ENCODE measurements around the gene RNU6-1. TPM values are rescaled to one million over a fixed set of nuclear protein-coding genes. Genes with fewer than 3 reads are reported as not detected.
A peak's percentile ranks its signal among the peaks of the same experiment; 100 is the strongest.

RNU6-1 gene
- total RNA-seq, 1 experiment from 2014 or later = not detected

- no peak overlapping the region for H3K4me3 Mint-ChIP-seq (ENCODE audit: low read depth, unreplicated experiment)
- no peak overlapping the region for H3K27ac Mint-ChIP-seq (ENCODE audit: unreplicated experiment)
- TF ChIP-seq CTCF (IDR thresholded peaks at IDR 0.05; ENCODE audit: unreplicated experiment) = peak; percentile 49
- no TSS peak for BruUV-seq (replicated peaks)
- H3K36me3 Mint-ChIP-seq (ENCODE audit: insufficient read depth, unreplicated experiment) = peaks cover 39% of the 10 kb centered on the region
- intact Hi-C loops (cut with micrococcal nuclease; ENCODE audit: unreplicated experiment) = loop anchor here (5.0 to 10.0 kb wide), 4 partner anchors 452 to 892 kb away; no protein-coding TSS in a partner anchor
- DNase-seq = no peak
- H3K9me3 Mint-ChIP-seq (ENCODE audit: low read depth, unreplicated experiment) = no peaks in the 10 kb centered on the region
- CTCF ChIA-PET = interaction anchor here (1.7 kb wide), 1 partner anchor 380 kb away, joined by 7 read pairs; no protein-coding TSS in a partner anchor
- H3K4me1 Mint-ChIP-seq (ENCODE audit: low read depth, unreplicated experiment) = peaks cover 38% of the 10 kb centered on the region
- peaks cover 60% of the 10 kb centered on the region for H3K27me3 Mint-ChIP-seq (ENCODE audit: unreplicated experiment)
These were observed 3.4 kb downstream of the RNU6-1 start for GRCh38 chr15:67836477-67836876.

GRCh38 chr15:67836134-67836455, 3.8 kb downstream of the RNU6-1 start:
- intact Hi-C loops (cut with micrococcal nuclease; ENCODE audit: unreplicated experiment) = loop anchor here (5.0 to 10.0 kb wide), 4 partner anchors 451 to 891 kb away; no protein-coding TSS in a partner anchor
- H3K27ac Mint-ChIP-seq (ENCODE audit: unreplicated experiment) = no peak overlapping the region
- H3K27me3 Mint-ChIP-seq (ENCODE audit: unreplicated experiment) = peaks cover 64% of the 10 kb centered on the region
- no peaks in the 10 kb centered on the region for H3K9me3 Mint-ChIP-seq (ENCODE audit: low read depth, unreplicated experiment)
- no TSS peak for BruUV-seq (replicated peaks)
- CTCF ChIA-PET = interaction anchor here (1.7 kb wide), 1 partner anchor 379 kb away, joined by 7 read pairs; no protein-coding TSS in a partner anchor
- H3K36me3 Mint-ChIP-seq (ENCODE audit: insufficient read depth, unreplicated experiment) = peaks cover 37% of the 10 kb centered on the region
- no peak for DNase-seq
- H3K4me1 Mint-ChIP-seq (ENCODE audit: low read depth, unreplicated experiment) = peaks cover 35% of the 10 kb centered on the region
- peak overlapping the region; percentile 66 for H3K4me3 Mint-ChIP-seq (ENCODE audit: low read depth, unreplicated experiment)
- no peak for TF ChIP-seq CTCF (IDR thresholded peaks at IDR 0.05; ENCODE audit: unreplicated experiment)

- no peaks in the 10 kb centered on the region for H3K9me3 Mint-ChIP-seq (ENCODE audit: low read depth, unreplicated experiment)
- peak overlapping the region; percentile 66 for H3K4me3 Mint-ChIP-seq (ENCODE audit: low read depth, unreplicated experiment)
- H3K27me3 Mint-ChIP-seq (ENCODE audit: unreplicated experiment) = peaks cover 70% of the 10 kb centered on the region
- intact Hi-C loops (cut with micrococcal nuclease; ENCODE audit: unreplicated experiment) = loop anchor here (5.0 to 10.0 kb wide), 4 partner anchors 451 to 891 kb away; no protein-coding TSS in a partner anchor
- CTCF ChIA-PET = interaction anchor here (0.9 to 1.7 kb wide), 3 partner anchors 252 to 379 kb away, joined by 3 to 7 read pairs (median 4); partner anchors contain the start of gene C15orf61
- H3K4me1 Mint-ChIP-seq (ENCODE audit: low read depth, unreplicated experiment) = peaks cover 30% of the 10 kb centered on the region
- H3K36me3 Mint-ChIP-seq (ENCODE audit: insufficient read depth, unreplicated experiment) = peaks cover 31% of the 10 kb centered on the region
- TF ChIP-seq CTCF (IDR thresholded peaks at IDR 0.05; ENCODE audit: unreplicated experiment) = no peak
- no peak for DNase-seq
- H3K27ac Mint-ChIP-seq (ENCODE audit: unreplicated experiment) = peak overlapping the region; percentile 39
- no TSS peak for BruUV-seq (replicated peaks)
These were observed 4.3 kb downstream of the RNU6-1 start for GRCh38 chr15:67835297-67836133.

- no peak for TF ChIP-seq CTCF (IDR thresholded peaks at IDR 0.05; ENCODE audit: unreplicated experiment)
- Mint-ChIP-seq H3K9me3 (ENCODE audit: low read depth, unreplicated experiment) (no peaks in the 10 kb centered on the region), H3K4me1 (ENCODE audit: low read depth, unreplicated experiment) (peaks cover 30% of the 10 kb centered on the region), H3K27ac (ENCODE audit: unreplicated experiment) (peak overlapping the region; percentile 39), H3K4me3 (ENCODE audit: low read depth, unreplicated experiment) (peak overlapping the region; percentile 66), H3K36me3 (ENCODE audit: insufficient read depth, unreplicated experiment) (peaks cover 24% of the 10 kb centered on the region), H3K27me3 (ENCODE audit: unreplicated experiment) (peaks cover 76% of the 10 kb centered on the region)
- CTCF ChIA-PET = interaction anchor here (0.9 to 1.7 kb wide), 3 partner anchors 251 to 378 kb away, joined by 3 to 7 read pairs (median 4); partner anchors contain the start of gene C15orf61
- no TSS peak for BruUV-seq (replicated peaks)
- DNase-seq = no peak
- intact Hi-C loops (cut with micrococcal nuclease; ENCODE audit: unreplicated experiment) = loop anchor here (1.0 to 10.0 kb wide), 5 partner anchors 377 to 890 kb away; no protein-coding TSS in a partner anchor
These were observed 5.1 kb downstream of the RNU6-1 start for GRCh38 chr15:67834581-67835296.

Data from Calu3 (cell line).